GM18868 (cell line): ENCODE data around the gene RBM10.

Experiments
- ATAC-seq: cut with Tn5 transposase; IDR thresholded peaks from one replicate; pipeline ENCODE4 v1.9.1; 2021; ENCODE audit warnings: mild to moderate bottlenecking, moderate library complexity; ENCODE audit not compliant: unreplicated experiment

The RBM10 gene

GRCh38 chrX:47176101-47176740, 31.2 kb downstream of the RBM10 start:
- ATAC-seq = no peak

GRCh38 chrX:47177079-47177478, 32.1 kb downstream of the RBM10 start:
- no peak for ATAC-seq

- ATAC-seq = no peak
These were observed 33.3 kb downstream of the RBM10 start for GRCh38 chrX:47178337-47178736.

GRCh38 chrX:47179221-47179927, 34.4 kb downstream of the RBM10 start:
- no peak for ATAC-seq

- no peak for ATAC-seq
These were observed 34.9 kb downstream of the RBM10 start for GRCh38 chrX:47179928-47180255.

- ATAC-seq = no peak
These were observed 35.3 kb downstream of the RBM10 start for GRCh38 chrX:47180346-47180745.

GRCh38 chrX:47181301-47181700, 36.3 kb downstream of the RBM10 start:
- no peak for ATAC-seq

GRCh38 chrX:47182106-47182700, 37.2 kb downstream of the RBM10 start:
- no peak for ATAC-seq

- ATAC-seq = no peak
These were observed 39.5 kb downstream of the RBM10 start for GRCh38 chrX:47184486-47184885.

- ATAC-seq = no peak
These were observed 40.2 kb downstream of the RBM10 start for GRCh38 chrX:47185241-47185640.

GRCh38 chrX:47186096-47186740, 41.2 kb downstream of the RBM10 start:
- ATAC-seq = no peak

GRCh38 chrX:47187106-47187677, 42.2 kb downstream of the RBM10 start:
- no peak for ATAC-seq

- no peak for ATAC-seq
These were observed 44.9 kb downstream of the RBM10 start for GRCh38 chrX:47189906-47190305.

GRCh38 chrX:47190445-47191269, 45.6 kb downstream of the RBM10 start:
- peak; percentile 80 for ATAC-seq

GRCh38 chrX:47191331-47191730, 46.3 kb downstream of the RBM10 start:
- no peak for ATAC-seq

- no peak for ATAC-seq
These were observed 46.9 kb downstream of the RBM10 start for GRCh38 chrX:47191806-47192401.

GRCh38 chrX:47193475-47194193, 48.6 kb downstream of the RBM10 start, which contains the start of gene UBA1:
TSS of gene UBA1 (plus strand) at chrX:47193829. CDS start at chrX:47198803, 4,974 bp downstream.
- ATAC-seq = peak; percentile 69

GRCh38 chrX:47194194-47194787, 49.3 kb downstream of the RBM10 start:
- ATAC-seq = no peak

GRCh38 chrX:47196098-47196497, 51.1 kb downstream of the RBM10 start:
- ATAC-seq = no peak
